GM12892 (cell line): ENCODE measurements around the gene ZNF823.
"Not testable (repeated sequence)": the region's sequence is repeated elsewhere in the genome, so short reads cannot be mapped to it uniquely, and the experiment has no call there.

Source experiments
- POLR2A ChIP-seq: IDR thresholded peaks from 2 replicates; pipeline ENCODE4 v1.6.1; 2011; ENCODE audit warnings: low read depth, low read length, control low read depth
- POLR2AphosphoS5 ChIP-seq: IDR thresholded peaks from 2 replicates; pipeline ENCODE4 v1.6.1; 2011; ENCODE audit warnings: low read depth, low read length, control low read depth

GRCh38 chr19:11776669-11777068 is 37.9 kb upstream of the ZNF823 start:
- not testable (repeated sequence) for TF ChIP-seq POLR2A, POLR2AphosphoS5
